GM21515 (cell line): Measurements from ENCODE around the gene LONP1.

Experiments used
- ATAC-seq: cut with Tn5 transposase; IDR thresholded peaks from one replicate; pipeline ENCODE4 v1.9.1; 2021; ENCODE audit not compliant: unreplicated experiment

The LONP1 gene

DNA sequence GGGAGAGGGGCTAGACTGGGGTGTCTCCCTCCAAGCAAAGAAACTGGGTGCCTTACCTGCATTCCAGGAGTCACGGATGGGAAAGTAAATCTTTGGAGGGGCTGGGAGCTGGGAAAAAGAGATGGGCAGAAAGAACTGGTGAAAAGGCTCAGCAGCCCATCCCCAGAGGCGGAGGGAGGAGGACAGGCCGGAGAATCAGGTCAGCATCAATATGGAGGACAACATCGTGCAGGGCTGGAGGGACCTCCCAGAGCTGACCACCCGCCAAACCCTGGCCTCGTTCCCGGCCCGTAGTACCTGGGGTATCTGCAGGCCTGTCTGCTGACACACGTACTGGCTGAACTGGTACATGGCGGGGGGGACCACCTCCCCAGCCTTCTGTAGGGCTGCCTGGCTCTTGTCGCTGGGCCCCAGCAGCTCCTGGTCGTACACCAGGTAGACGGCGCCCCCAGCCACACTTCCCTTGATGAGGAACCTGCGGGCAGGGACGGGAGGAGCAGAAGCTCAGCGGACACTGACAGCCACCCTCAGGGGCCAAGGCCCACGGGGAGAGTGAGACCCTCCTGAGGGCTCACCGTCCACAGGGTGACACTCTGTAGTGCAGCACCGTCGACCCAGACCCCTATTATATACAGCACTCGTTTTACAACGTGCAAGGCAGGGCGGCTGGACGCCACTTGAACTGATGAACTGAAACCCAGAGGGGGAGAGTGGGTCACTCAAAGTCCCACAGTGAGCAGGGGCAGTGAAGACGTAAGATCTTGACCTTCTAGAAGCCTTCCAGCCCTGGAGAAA lies 40.5 kb downstream of the LONP1 start:
- no peak for ATAC-seq

DNA sequence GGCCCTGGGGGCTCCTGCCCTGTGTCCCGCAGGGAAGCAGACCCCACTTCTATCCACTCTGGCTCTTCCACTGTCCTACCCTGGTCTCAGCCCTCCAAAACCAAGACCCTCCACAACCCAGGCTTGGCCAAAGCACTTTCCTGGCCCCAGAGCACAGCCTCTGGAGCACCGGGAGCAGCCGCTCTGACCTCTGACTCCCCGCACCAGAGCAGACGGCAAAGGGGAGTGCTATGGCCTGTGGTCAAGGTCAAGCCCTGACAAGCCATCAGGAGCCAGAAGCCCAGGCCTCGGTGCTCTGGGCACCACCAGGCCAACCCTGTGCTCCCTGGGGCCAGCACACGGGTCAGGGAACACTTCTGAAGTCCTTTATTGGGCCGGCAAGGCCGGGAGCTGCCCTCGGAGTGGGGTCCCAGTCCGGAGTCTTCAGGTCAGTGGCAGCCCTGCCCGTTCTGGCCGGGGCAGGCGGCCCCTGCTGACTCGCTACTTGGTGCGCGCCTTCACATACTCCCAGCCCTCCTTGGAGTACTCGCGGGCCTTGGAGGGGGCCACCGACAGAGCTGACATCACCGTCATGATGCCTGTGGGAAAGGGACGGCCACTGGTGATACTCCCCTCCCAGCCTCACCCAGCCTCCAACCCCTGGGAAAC lies 41.8 kb downstream of the LONP1 start:
- ATAC-seq = no peak

- ATAC-seq = no peak
Measured at GRCh38 chr19:5677580-5677979, 42.4 kb downstream of the LONP1 start.

- ATAC-seq = no peak
Measured at GRCh38 chr19:5677136-5677535, 42.8 kb downstream of the LONP1 start.

DNA sequence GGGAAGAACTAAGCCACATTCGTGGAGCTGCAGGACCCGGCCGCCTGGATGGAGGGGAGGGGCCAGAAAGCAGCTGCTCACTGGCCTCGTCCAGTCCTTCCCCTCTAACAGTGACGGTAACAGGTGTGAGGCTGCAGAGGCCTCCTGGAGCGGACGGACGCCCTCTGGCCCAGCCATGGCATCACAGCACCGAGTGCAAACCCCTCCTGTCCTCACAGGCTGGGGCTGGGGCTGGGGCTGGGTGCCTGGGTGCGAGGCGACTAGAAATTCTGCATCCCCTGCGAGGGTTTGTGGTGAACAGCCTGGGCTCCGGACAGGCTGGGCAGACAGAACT lies 43.2 kb downstream of the LONP1 start:
- ATAC-seq = no peak

- no peak for ATAC-seq
Measured at GRCh38 chr19:5676105-5676771, 43.7 kb downstream of the LONP1 start.

- no peak for ATAC-seq
Measured at GRCh38 chr19:5674714-5675113, 45.2 kb downstream of the LONP1 start.

DNA sequence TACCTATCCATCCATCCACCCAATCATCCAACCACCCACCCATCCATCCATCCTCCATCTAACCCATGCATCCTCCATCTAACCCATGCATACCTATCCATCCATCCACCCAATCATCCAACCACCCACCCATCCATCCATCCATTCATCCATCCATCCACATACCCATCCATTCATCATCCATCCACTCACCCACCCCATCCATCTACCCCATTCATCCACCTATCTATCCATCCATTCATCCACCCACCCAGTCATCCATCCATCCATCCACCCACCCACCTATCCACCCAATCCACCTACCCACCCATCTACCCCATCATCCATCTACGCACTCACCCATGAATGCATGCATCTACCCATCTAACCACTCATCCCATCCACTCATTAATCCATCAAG lies 46.2 kb downstream of the LONP1 start:
- no peak for ATAC-seq

GRCh38 chr19:5672708-5673459 lies 47.1 kb downstream of the LONP1 start:
- no peak for ATAC-seq

- no peak for ATAC-seq
Measured at GRCh38 chr19:5671600-5671999, 48.3 kb downstream of the LONP1 start.

- no peak for ATAC-seq
Measured at GRCh38 chr19:5669212-5669611, 50.7 kb downstream of the LONP1 start.

GRCh38 chr19:5667751-5668271 lies 52.1 kb downstream of the LONP1 start:
- ATAC-seq = no peak

- ATAC-seq = no peak
Measured at GRCh38 chr19:5666921-5667610, 52.9 kb downstream of the LONP1 start.

DNA sequence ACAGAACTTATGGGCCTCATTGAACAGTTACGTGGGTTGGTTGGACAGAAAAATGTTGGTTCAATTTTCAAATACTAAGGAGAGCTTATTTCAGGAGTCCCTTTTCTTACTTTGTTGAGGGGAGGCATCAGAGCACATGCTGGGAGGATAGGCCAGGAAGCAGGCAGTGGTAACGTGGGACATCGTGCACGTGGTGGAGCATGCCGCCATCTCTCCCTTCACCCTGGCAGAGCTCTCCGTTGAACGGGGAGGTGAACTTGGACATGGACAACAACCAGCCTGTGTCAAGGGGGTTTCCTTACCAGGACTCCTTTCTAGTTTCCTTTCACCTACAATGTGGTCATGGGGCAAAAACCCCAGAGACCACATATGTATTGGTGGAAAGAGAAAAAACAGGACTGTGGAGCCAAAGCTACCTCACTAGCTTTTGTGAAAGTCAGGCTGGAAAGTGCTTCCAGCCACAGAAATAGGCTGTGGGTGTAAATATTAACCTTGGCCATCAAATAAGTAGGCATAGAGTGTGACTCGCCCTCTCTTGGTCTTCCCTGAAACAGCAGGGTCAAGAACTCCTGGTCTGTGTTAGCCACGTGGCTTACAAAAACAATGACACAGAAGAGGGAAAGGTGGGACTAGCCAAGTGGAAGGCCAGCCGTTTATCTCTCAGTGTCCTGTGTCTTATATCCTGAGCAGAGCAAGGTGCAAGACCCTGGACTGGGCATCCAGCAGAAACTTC lies 54.0 kb downstream of the LONP1 start:
- no peak for ATAC-seq

- no peak for ATAC-seq
Measured at GRCh38 chr19:5664515-5664914, 55.4 kb downstream of the LONP1 start.

DNA sequence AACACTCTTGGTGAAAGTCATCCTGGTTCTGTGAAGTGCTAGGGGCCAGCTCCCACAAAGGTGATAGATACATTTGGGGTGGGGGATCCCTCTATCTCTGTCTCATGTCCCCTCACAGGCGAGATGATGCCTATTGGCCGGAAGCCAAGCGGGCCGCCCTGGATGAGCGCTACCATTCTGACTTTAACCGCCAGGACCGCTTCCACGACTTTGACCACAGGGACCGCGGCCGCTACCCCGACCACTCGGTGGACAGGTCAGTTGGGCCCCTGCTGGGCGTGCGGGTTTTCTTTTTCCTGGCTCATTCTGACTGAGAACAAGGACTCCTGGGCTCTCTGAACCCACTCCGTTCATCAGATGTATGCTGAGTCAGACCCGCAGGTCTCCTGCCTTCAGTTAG lies 56.0 kb downstream of the LONP1 start:
- ATAC-seq = no peak

DNA sequence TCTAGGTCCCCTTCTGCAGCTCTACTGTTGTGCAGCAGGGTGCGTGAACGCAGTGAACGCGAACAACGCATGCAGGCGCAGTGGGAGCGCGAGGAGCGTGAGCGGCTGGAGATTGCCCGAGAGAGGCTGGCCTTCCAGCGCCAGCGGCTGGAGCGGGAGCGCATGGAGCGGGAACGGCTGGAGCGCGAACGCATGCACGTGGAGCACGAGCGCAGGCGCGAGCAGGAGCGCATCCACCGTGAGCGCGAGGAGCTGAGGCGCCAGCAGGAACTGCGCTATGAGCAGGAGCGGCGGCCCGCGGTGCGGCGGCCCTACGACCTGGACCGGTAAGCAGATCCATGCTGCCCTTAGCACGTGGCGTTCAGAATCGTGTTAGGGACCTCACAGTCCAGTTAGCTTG lies 58.5 kb downstream of the LONP1 start:
- ATAC-seq = no peak

DNA sequence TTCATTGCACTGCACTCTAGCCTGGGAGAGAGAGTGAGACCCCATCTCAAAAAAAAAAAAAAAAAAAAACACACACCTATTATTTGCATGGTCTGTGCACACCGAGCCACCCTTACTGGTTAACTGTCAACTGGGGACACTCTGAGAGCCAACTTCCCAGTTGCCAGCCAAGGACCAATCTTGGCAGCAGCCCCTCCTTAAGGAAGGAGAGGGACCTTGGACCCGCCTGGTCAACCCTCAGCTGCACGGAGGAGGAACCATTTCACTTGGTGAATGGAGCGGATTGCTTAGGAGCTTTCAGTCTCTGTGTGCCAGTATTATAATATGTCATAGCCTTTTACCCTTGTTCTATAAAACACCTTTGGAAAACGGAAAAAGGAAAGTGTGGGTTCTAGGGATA lies 64.5 kb downstream of the LONP1 start:
- ATAC-seq = no peak

GRCh38 chr19:5654931-5655330 lies 65.0 kb downstream of the LONP1 start:
- ATAC-seq = no peak

DNA sequence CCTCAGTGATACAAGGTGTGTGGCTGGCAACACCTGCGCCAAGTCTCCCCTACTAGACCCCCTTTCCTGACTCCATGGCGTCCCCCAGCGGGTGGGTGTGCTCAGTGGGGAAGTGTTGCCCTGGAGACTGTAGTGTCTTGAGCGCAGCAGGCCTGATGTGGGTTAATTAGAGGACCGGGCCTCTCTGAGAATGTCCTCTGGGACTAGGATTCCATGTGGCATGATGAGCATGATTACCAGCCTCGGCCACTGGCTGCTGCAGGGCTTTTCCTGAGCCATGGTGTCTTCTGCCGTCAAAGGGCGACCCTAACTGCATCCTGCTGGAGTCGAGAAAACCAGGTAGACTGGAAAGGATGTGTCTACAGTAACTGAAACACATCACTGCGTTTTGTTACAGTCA lies 67.7 kb downstream of the LONP1 start:
- no peak for ATAC-seq
